ENCODE data around the gene SLC16A1.

GRCh38 chr1:113003751-113004690 is 48.0 kb upstream of the SLC16A1 start:
- TF ChIP-seq, protein P1, sequence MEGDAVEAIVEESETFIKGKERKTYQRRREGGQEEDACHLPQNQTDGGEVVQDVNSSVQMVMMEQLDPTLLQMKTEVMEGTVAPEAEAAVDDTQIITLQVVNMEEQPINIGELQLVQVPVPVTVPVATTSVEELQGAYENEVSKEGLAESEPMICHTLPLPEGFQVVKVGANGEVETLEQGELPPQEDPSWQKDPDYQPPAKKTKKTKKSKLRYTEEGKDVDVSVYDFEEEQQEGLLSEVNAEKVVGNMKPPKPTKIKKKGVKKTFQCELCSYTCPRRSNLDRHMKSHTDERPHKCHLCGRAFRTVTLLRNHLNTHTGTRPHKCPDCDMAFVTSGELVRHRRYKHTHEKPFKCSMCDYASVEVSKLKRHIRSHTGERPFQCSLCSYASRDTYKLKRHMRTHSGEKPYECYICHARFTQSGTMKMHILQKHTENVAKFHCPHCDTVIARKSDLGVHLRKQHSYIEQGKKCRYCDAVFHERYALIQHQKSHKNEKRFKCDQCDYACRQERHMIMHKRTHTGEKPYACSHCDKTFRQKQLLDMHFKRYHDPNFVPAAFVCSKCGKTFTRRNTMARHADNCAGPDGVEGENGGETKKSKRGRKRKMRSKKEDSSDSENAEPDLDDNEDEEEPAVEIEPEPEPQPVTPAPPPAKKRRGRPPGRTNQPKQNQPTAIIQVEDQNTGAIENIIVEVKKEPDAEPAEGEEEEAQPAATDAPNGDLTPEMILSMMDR (conservative IDR thresholded peaks at IDR 0.05; ENCODE audit: low read depth, low read length) = no peak
- TF ChIP-seq EZH2 (IDR thresholded peaks at IDR 0.05; ENCODE audit: borderline replicate concordance, low read depth, low read length, poor library complexity, severe bottlenecking) = no peak
